ENCODE data around the gene ELF4.
A peak's percentile ranks its signal among the peaks of the same experiment; 100 is the strongest.

ELF4 gene

DNA sequence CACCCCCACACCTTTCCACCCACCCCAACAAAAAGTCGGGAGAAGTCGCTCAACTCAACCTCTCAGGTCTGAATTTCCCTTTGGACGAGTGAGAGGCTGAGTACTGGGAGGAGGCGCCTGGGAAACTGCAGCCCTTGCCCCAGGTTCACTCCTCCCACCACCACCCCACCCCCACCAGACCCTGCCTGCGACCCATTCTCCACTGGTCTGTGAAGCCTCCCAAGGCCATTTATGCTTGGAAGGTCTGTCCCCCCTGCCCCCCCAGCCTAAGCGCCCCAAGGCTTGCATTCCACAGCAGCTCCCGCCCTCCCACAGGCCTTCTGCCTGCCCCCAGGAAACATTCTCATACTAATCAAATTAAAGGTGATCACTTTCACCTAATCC lies 27.2 kb downstream of the ELF4 start:
- DNase-seq, result no peak

- no peak for DNase-seq
These were observed 27.8 kb downstream of the ELF4 start for GRCh38 chrX:130082244-130083106.

- no peak for DNase-seq
These were observed 28.8 kb downstream of the ELF4 start for GRCh38 chrX:130081421-130082045.

GRCh38 chrX:130080791-130081367 lies 29.4 kb downstream of the ELF4 start:
- no peak for DNase-seq

DNA sequence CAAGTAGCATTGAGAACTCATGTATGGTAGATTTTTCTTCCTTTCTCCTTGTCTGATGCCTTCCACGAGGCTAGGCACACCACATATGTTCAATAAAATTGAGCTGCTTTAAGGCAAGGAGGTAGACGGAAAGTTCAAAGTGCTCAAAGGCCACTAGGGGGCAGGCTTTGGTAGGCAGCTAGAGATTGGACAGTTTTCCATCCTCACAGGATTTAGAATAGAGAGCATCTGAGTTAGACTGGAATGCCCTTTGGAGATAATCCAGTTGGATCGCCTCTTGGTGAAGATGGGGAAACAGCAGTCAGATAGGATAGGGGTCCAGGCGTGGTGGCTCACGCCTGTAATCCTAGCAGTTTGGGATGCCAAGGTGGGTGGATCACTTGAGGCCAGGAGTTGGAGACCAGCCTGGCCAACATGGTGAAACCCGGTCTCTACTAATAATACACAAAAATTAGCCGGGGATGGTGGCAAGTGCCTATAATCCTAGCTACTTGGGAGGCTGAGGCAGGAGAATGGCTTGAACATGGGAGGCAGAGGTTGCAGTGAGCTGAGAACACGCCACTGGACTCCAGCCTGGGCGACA lies 30.4 kb downstream of the ELF4 start:
- peak; percentile 57 to 75 for DNase-seq

GRCh38 chrX:130075777-130076176 lies 34.5 kb downstream of the ELF4 start:
- no peak for DNase-seq

GRCh38 chrX:130072345-130072740 lies 38.0 kb downstream of the ELF4 start:
- DNase-seq, result no peak

- no peak for DNase-seq
These were observed 38.5 kb downstream of the ELF4 start for GRCh38 chrX:130071611-130072344.

DNA sequence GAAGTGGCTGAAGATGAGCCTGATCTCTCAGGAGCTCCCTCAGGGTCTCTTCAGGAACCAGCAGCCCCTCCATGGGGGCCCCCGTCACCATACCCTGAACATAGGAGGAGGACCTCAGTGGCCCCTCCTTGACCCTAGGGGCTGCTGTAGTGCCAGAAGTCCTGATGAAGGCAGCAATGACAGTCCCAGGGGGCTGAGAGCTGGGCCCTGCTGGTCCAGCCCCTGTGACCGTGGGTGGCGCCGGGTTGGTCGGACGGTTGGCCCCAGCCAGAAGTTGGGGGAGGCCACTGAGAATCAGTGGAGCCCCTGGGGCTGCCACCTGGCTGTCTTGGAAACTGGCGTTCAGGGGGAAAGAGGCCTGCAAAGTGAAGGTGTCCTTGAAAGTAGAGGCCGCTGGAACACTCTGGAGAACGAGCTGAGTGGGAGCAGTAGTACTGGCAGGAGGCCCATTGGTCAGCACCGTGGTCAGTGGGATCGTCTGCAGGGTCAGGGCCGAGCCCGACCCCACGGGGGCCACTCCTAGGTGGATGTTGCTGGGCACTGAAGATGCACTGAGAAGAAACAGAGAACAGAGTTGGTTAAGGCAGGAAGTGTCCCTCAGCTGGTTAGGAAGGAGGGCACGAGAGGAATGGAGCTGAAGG lies 43.2 kb downstream of the ELF4 start:
- DNase-seq, result no peak

- DNase-seq, result peak; percentile 46 to 85
These were observed 49.9 kb downstream of the ELF4 start for GRCh38 chrX:130060122-130061069.

- DNase-seq, result no peak
These were observed 51.6 kb downstream of the ELF4 start for GRCh38 chrX:130058652-130059051.

DNA sequence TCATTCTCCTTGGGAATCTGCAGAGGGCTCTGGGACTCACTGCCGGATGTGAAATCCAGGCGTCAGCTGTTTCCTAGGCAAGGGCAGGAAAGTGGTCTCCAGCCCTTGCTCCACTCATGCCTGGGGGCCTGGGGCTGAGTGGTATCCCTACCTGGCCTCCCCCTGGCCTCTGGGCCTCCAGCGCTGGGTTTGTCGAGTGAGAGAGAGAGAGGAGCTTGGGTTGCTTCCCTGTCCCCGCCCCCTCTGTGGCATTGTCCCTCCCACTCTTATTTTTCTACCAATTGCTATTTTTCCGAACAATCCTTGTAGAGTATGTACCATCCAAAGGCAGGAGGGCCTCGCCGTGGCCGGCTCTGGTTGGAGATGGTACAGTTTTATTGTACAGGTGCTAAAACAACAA lies 53.1 kb downstream of the ELF4 start:
- DNase-seq, result no peak

DNA sequence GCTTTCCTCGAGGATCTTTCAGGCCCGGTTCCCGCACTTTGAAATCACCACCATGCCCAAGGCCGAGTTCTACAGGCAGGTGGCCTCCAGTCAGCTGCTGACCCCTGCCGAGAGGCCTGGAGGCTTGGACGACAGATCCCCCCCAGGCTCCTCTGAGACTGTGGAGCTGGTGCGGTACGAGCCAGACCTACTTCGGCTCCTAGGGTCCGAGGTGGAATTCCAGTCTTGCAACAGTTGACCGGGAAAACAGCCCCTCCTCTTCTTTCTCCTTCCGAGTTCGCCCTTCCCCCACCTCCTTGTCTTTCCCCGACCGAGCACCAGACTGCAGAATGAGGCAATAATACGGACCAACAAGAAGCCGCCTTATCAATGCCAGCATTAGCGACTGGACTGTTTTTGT lies 54.4 kb downstream of the ELF4 start:
- no peak for DNase-seq

DNA sequence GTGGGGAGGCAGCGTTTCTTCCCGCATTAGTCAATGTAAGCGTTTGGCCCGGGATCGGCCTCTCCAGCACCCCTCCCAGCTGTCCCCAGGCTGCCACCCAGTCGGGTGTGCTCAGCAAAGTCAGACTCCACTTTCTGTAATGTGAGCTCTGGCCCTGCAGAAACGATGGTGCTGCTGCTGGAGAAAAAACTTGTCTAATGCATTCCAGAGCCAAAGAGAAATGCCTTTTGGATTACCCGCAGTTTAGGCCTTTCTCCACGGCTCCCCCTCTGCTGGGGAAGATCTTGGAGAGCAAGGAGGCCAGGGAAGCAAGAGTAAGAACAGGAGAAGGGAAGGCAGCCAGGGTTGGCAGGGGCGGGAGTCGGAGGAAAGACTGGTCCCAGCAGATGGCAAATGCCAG lies 55.2 kb downstream of the ELF4 start:
- DNase-seq, result no peak

DNA sequence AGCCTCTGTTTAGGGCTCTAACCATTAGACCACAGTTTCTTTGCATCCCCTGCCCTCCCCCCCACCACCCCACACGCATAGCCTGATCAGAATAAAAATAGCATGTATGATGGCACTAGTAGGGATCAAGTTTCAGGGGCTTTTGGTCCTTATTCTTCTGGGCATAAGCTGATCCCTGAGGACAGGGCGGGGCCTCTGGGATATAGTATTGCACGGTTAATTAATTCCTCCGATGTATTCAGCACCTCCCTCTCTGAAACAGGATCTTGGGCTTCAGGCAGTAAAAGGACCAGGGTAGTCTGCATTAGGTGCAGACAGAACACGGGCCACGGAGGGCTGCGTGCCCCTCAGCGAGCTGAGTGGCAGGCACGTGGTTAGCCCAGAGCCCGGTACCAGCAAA lies 57.1 kb downstream of the ELF4 start:
- peak in 1 of 2 experiments; percentile 23 for DNase-seq

- no peak for DNase-seq
These were observed 59.0 kb downstream of the ELF4 start for GRCh38 chrX:130051176-130051845.

GRCh38 chrX:130049821-130050220 lies 60.5 kb downstream of the ELF4 start:
- DNase-seq, result no peak

DNA sequence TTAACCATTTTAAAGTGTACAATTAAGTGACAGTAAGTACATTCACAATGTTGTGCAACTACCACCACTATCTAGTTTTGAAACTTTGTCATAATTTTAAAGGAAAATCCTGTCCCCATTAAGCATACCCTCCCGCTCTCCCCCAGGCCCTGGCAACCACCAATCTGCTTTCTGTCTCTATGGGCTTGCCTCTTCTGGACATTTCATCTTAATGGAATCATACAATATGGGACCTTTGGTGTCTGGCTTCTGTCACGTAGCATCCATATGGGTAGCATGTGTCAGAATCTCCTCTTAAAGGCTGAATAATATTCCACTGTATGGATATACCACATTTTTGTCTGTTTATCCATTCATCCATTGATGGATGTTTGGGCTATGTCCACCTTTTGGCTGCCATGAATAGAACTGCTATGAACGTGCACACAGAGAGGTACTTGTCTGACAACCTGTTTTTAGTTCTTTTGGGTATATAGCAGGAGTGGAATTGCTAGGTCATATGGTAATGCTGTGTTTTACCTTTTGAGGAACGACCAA lies 61.5 kb downstream of the ELF4 start:
- DNase-seq, result no peak

GRCh38 chrX:130047416-130047815 lies 62.9 kb downstream of the ELF4 start:
- DNase-seq, result no peak

GRCh38 chrX:130039847-130040246 lies 70.5 kb downstream of the ELF4 start:
- DNase-seq, result no peak

Measured in NCI-H526 (cell line).